ENCODE measurements around the gene RFLNA.

- no peak for TF ChIP-seq POLR2A (IDR thresholded peaks at IDR 0.05)
- no peak for TF ChIP-seq POLR2AphosphoS5 (IDR thresholded peaks at IDR 0.05)
Measured at GRCh38 chr12:124364543-124364942, 69.7 kb downstream of the RFLNA start.

Data from prostate gland (tissue), 1 donor.